ENCODE data around the gene USP15. TPM values are rescaled to one million over a fixed set of nuclear protein-coding genes. Genes with fewer than 3 reads are reported as not detected.

USP15 gene
- total RNA-seq, 3 donors from 2014 or later: 62.5 to 78.3 (median 64.3) TPM

DNA sequence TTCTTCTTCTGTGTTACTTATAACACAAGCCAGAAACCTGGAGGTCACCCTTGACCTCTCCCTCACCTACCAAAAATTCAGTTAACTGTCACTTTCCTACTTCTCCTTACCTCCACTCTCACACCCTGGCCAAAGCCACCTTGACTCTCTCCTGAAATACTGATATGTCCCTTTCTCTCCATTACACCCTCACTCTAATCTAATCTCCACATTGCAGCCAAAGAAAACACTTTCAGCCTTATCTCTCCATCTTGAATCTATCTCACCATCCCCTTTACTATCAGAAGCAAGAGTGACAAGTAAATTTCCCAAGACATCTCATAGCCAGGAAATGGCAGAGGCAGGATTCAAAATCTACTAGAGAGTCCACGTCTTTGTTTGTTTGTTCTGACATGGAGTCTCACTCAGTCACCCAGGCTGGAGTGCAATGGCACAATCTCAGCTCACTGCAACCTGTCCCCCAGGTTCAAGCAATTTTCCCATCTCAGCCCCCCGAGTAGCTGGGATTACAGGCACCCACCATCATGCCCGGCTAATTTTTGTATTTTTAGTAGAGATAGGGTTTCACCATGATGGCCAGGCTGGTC is 28.0 kb upstream of the USP15 start:
- no peaks in the 10 kb centered on the region for H3K4me1 ChIP-seq (ENCODE audit: low read depth)
- no peak for ATAC-seq
- no peak for DNase-seq
- no peak overlapping the region for H3K4me3 ChIP-seq
- no peaks in the 10 kb centered on the region for H3K9me3 ChIP-seq
- no peaks in the 10 kb centered on the region for H3K36me3 ChIP-seq (ENCODE audit: low read depth)
- intact Hi-C loops (cut with DNase I, micrococcal nuclease): no loop called here
- no peak for TF ChIP-seq CTCF (IDR thresholded peaks at IDR 0.05)

GRCh38 chr12:62233805-62234204 is 26.4 kb upstream of the USP15 start:
- no peak for TF ChIP-seq CTCF (IDR thresholded peaks at IDR 0.05)
- no peak overlapping the region for H3K4me3 ChIP-seq
- ATAC-seq (no peak), DNase-seq (no peak)
- H3K9me3 ChIP-seq: no peaks in the 10 kb centered on the region
- no peaks in the 10 kb centered on the region for H3K4me1 ChIP-seq (ENCODE audit: low read depth)
- no peaks in the 10 kb centered on the region for H3K36me3 ChIP-seq (ENCODE audit: low read depth)
- intact Hi-C loops (cut with DNase I, micrococcal nuclease): no loop called here

DNA sequence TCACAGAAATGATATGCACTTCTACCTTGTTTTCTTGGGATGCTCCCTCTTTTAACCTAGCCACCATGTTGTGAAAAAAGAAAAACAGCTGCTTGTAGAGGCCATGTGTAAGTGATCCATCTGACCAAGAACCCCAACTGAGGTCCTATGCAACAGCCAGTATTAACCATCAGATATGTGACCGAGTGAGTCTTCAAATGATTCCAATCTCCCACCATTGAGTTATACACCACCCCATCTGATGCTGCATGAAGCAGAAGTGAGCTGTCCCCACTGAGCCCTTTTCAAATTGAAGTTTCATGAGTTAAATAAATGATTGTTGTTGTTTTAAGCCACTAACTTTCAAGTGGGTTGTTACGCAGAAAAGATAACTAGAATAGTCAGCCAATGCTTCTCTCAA is 20.6 kb upstream of the USP15 start:
- Histone ChIP-seq H3K36me3 (ENCODE audit: low read depth) (no peaks in the 10 kb centered on the region), H3K4me1 (ENCODE audit: low read depth) (no peaks in the 10 kb centered on the region), H3K4me3 (no peak overlapping the region), H3K9me3 (no peaks in the 10 kb centered on the region)
- TF ChIP-seq CTCF (IDR thresholded peaks at IDR 0.05): no peak
- intact Hi-C loops (cut with DNase I, micrococcal nuclease): no loop called here
- no peak for DNase-seq
- no peak for ATAC-seq

DNA sequence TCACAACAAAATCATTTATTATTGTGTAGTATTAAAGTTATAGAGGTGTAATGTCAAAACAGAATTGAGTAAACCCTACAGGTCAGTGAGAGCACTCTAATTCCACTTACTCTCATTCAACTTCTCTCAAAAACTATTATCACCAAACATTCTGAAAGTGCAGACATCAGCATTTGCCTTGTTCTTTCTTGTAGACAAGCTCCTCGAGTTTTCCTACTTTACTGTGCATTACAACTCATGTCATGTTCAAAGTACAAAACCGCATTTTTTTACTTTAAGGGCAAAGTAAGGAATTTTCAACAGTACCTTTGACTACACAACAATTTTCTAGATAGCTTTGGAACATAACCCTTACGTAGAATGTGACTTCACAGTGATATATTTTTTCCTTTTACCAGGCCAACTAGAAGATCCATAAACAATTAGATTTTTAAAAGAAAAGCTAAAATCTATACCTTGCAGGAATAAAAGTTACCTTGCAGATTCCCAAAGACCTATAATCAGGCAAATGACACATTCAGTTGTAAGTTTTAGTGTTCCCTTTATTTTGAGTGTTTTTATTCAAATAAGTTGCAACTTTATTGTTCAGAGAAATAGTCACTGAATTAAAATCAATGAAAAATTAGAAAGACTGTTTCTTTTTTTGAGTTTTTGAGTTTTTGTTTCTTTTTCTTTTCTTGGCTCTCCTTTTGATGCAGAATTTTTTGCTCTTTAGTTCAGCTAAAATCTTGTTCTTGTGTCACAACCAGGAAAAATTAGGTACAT is 12.7 kb upstream of the USP15 start:
- no peak for TF ChIP-seq CTCF (IDR thresholded peaks at IDR 0.05)
- no peaks in the 10 kb centered on the region for H3K36me3 ChIP-seq (ENCODE audit: low read depth)
- no peak for DNase-seq

GRCh38 chr12:62248873-62249272 is 11.3 kb upstream of the USP15 start:
- intact Hi-C loops (cut with DNase I, micrococcal nuclease): no loop called here
- DNase-seq (no peak), ATAC-seq (no peak)
- H3K4me1 ChIP-seq (ENCODE audit: low read depth): no peaks in the 10 kb centered on the region
- H3K36me3 ChIP-seq (ENCODE audit: low read depth): no peaks in the 10 kb centered on the region
- no peak for TF ChIP-seq CTCF (IDR thresholded peaks at IDR 0.05)
- no peak overlapping the region for H3K4me3 ChIP-seq
- no peaks in the 10 kb centered on the region for H3K9me3 ChIP-seq

More for the DNA sequence above, 12.7 kb upstream of the USP15 start:
- H3K9me3 ChIP-seq: no peaks in the 10 kb centered on the region
- ATAC-seq: no peak
- intact Hi-C loops (cut with DNase I, micrococcal nuclease): no loop called here
- H3K4me1 ChIP-seq (ENCODE audit: low read depth): no peaks in the 10 kb centered on the region
- H3K4me3 ChIP-seq: no peak overlapping the region

Data from mucosa of descending colon (tissue), 3 donors.